Left lung (tissue), 10 donors: ENCODE measurements around the gene SQOR. TPM values are rescaled to one million over a fixed set of nuclear protein-coding genes. Genes with fewer than 3 reads are reported as not detected.

Experiments used
- ATAC-seq: fragments of 200-7000 bp; cut with Tn5 transposase; one replicate; pipeline ENCODE4 v1.9.1; 2020; ENCODE audit warnings: moderate library complexity
- DNase-seq, 4 donors: peaks; one replicate each; pipeline ENCODE4 v3.0.0-alpha.2; 2013 to 2020
- H3K27ac ChIP-seq, 2 donors: fragments of 200-600 bp; sonication (generic) in 1 of 2; one replicate each; pipeline versions ENCODE4 v1.5.0 to v1.8.0; 2020 to 2021
- H3K27me3 ChIP-seq, 2 donors: fragments of 200-600 bp; sonication (generic) in 1 of 2; one replicate each; pipeline versions ENCODE4 v1.5.0 to v1.8.0; 2020 to 2021
- H3K36me3 ChIP-seq, 2 donors: fragments of 200-600 bp; sonication (generic) in 1 of 2; one replicate each; pipeline versions ENCODE4 v1.5.0 to v1.8.0; 2020 to 2021
- H3K4me1 ChIP-seq, 2 donors: fragments of 200-600 bp; one replicate each; pipeline ENCODE4 v1.8.0; 2021
- H3K4me3 ChIP-seq, 2 donors: fragments of 200-600 bp; sonication (generic) in 1 of 2; one replicate each; pipeline versions ENCODE4 v1.5.0 to v1.8.0; 2020 to 2021; ENCODE audit warnings: mild to moderate bottlenecking in 1 of 2
- H3K9me3 ChIP-seq, 2 donors: fragments of 200-600 bp; sonication (generic) in 1 of 2; one replicate each; pipeline versions ENCODE4 v1.5.0 to v1.8.0; 2020 to 2021
- CTCF ChIP-seq, 2 donors: fragments of 200-600 bp; sonication (generic) in 1 of 2; IDR thresholded peaks; one replicate each; pipeline versions ENCODE4 v1.5.0 to v1.8.0; 2021; ENCODE audit warnings: antibody characterized with exemption in 2 of 2
- intact Hi-C, 2 donors: fragments of 100-400 bp; cut with DNase I; formaldehyde crosslinking; loops; one replicate each; pipeline versions ENCODE4 v1.11.2 to v1.14.2; 2022
- polyA plus RNA-seq, 6 donors: library from polyadenylated mRNA; unstranded; fragments of 120-200 nt; gene quantifications; one replicate each; pipeline ENCODE4 v1.2.1, GENCODE V29; 2013; ENCODE audit not compliant: insufficient read length in 6 of 6
- total RNA-seq, 2 donors: library from RNA; stranded (reverse); fragmentation: NEBNext Ultra II Directional; extraction: Animal tissue kit (Norgen Biotek cat#: 25700); gene quantifications; one replicate each; pipeline ENCODE4 v1.2.1, GENCODE V29; 2021
- donor health status: DM: no; HTN: yes; CAD: no.
- donor health status: DM: no; HTN: no; CAD: no.

Gene SQOR
- total and polyA plus RNA-seq, 8 donors, result 9.3 to 116 (median 12.0) TPM

GRCh38 chr15:45667002-45667401 lies 32.2 kb downstream of the SQOR start:
- Histone ChIP-seq H3K4me1 (peaks cover 8 to 17% of the 10 kb centered on the region in 2 donors), H3K27ac (no peak overlapping the region), H3K4me3 (no peak overlapping the region), H3K9me3 (no peaks in the 10 kb centered on the region), H3K36me3 (peaks cover 0 to 82% of the 10 kb centered on the region in 2 donors), H3K27me3 (no peaks in the 10 kb centered on the region)
- intact Hi-C loops, result no loop called here
- ATAC-seq, result peak; percentile 46
- no peak for TF ChIP-seq CTCF (IDR thresholded peaks at IDR 0.05)
- DNase-seq, result no peak

- no peaks in the 10 kb centered on the region for H3K27me3 ChIP-seq
- H3K36me3 ChIP-seq, result peaks cover 0 to 82% of the 10 kb centered on the region in 2 donors
- ATAC-seq (peak; percentile 83), DNase-seq (peak in 1 of 4 donors; percentile 55)
- intact Hi-C loops, result no loop called here
- no peak overlapping the region for H3K4me3 ChIP-seq
- H3K9me3 ChIP-seq, result no peaks in the 10 kb centered on the region
- peaks cover 8 to 17% of the 10 kb centered on the region in 2 donors for H3K4me1 ChIP-seq
- no peak overlapping the region for H3K27ac ChIP-seq
- no peak for TF ChIP-seq CTCF (IDR thresholded peaks at IDR 0.05)
Observed at GRCh38 chr15:45668386-45668785, 33.6 kb downstream of the SQOR start.

GRCh38 chr15:45669422-45669821 lies 34.6 kb downstream of the SQOR start:
- ATAC-seq, result peak; percentile 78
- H3K4me1 ChIP-seq, result peaks cover 8 to 17% of the 10 kb centered on the region in 2 donors
- peaks cover 0 to 82% of the 10 kb centered on the region in 2 donors for H3K36me3 ChIP-seq
- no peak overlapping the region for H3K27ac ChIP-seq
- H3K4me3 ChIP-seq, result no peak overlapping the region
- no peak for TF ChIP-seq CTCF (IDR thresholded peaks at IDR 0.05)
- DNase-seq, result no peak
- no peaks in the 10 kb centered on the region for H3K9me3 ChIP-seq
- no peaks in the 10 kb centered on the region for H3K27me3 ChIP-seq
- intact Hi-C loops, result no loop called here

GRCh38 chr15:45670091-45670490 lies 35.3 kb downstream of the SQOR start:
- intact Hi-C loops, result no loop called here
- Histone ChIP-seq H3K4me1 (peaks cover 8 to 17% of the 10 kb centered on the region in 2 donors), H3K27me3 (no peaks in the 10 kb centered on the region), H3K9me3 (no peaks in the 10 kb centered on the region), H3K36me3 (peaks cover 0 to 83% of the 10 kb centered on the region in 2 donors), H3K27ac (no peak overlapping the region), H3K4me3 (no peak overlapping the region)
- DNase-seq (peak in 1 of 4 donors; percentile 6), ATAC-seq (no peak)
- no peak for TF ChIP-seq CTCF (IDR thresholded peaks at IDR 0.05)

- no peaks in the 10 kb centered on the region for H3K9me3 ChIP-seq
- no peak overlapping the region for H3K27ac ChIP-seq
- ATAC-seq (no peak), DNase-seq (peak in 1 of 4 donors; percentile 4)
- intact Hi-C loops, result no loop called here
- TF ChIP-seq CTCF (IDR thresholded peaks at IDR 0.05), result no peak
- peaks cover 8 to 17% of the 10 kb centered on the region in 2 donors for H3K4me1 ChIP-seq
- peaks cover 0 to 86% of the 10 kb centered on the region in 2 donors for H3K36me3 ChIP-seq
- H3K4me3 ChIP-seq, result no peak overlapping the region
- no peaks in the 10 kb centered on the region for H3K27me3 ChIP-seq
Observed at GRCh38 chr15:45670511-45670910, 35.7 kb downstream of the SQOR start.
